HepG2 (cell line): ENCODE results near the gene POP7. TPM values are rescaled to one million over a fixed set of nuclear protein-coding genes. Genes with fewer than 3 reads are reported as not detected.
"Not testable (repeated sequence)": the region's sequence is repeated elsewhere in the genome, so short reads cannot be mapped to it uniquely, and the experiment has no call there.

Source experiments
- ATAC-seq: fragments of 200-7000 bp; cut with Tn5 transposase; 3 replicates; pipeline ENCODE4 v1.9.1; 2020; ENCODE audit warnings: mild to moderate bottlenecking, moderate library complexity
- BruUV-seq: library from RNA; stranded (reverse); fragments of 400-500 nt; replicated peaks from 2 replicates; lab custom pipeline; 2021; lab: Mats Ljungman, UMichigan
- CTCF ChIA-PET: fragments of 300-600 bp; formaldehyde crosslinking; extraction: SDS; loops from one replicate; lab custom pipeline; 2021; ENCODE audit warnings: low total read pairs, inconsistent platforms, low intra/inter-chr PET ratio; lab: Yijun Ruan, JAX
- POLR2A ChIA-PET: fragments of 350-600 bp; sonication (Branson Sonifier 250); formaldehyde crosslinking; loops from one replicate; lab custom pipeline; 2020; ENCODE audit warnings: antibody characterized with exemption, inconsistent platforms; lab: Yijun Ruan, JAX
- DNase-seq: peaks from one replicate; pipeline ENCODE4 v3.0.0-alpha.2; 2015; ENCODE audit warnings: low spot score
- FAIRE-seq: peaks from 3 replicates; lab custom pipeline; 2011; peaks lifted over from hg19 to GRCh38; lab: Jason Lieb, UNC
- H2AFZ ChIP-seq: one replicate; pipeline ENCODE4 v1.6.1; 2011; ENCODE audit warnings: low read length, inconsistent platforms
- H3K27ac ChIP-seq: fragments of 300-600 bp; 3 replicates; pipeline ENCODE4 v1.8.0; 2011; ENCODE audit warnings: mixed run types, mild to moderate bottlenecking, mixed read lengths, low read length, inconsistent platforms; ENCODE audit not compliant: insufficient read depth; ENCODE audit errors: extremely low read length
- H3K27me3 ChIP-seq, 2 experiments: fragments of 200-600 bp in 1 of 2; 2 replicates in 1 of 2; 3 replicates in 1 of 2; pipeline versions ENCODE4 v1.6.0 to v1.8.0; 2011; ENCODE audit warnings: low read length in 2 of 2, mild to moderate bottlenecking in 2 of 2, moderate library complexity in 2 of 2, inconsistent platforms in 1 of 2; ENCODE audit not compliant: insufficient read depth in 2 of 2, control insufficient read depth in 1 of 2
- H3K36me3 ChIP-seq, 2 experiments: fragments of 200-600 bp in 1 of 2; replicated peaks in 1 of 2; 2 replicates in 1 of 2; 3 replicates in 1 of 2; pipeline versions ENCODE4 v1.5.1 to v1.8.0; 2011; ENCODE audit warnings: low read length in 2 of 2, inconsistent platforms in 1 of 2; ENCODE audit not compliant: insufficient read depth in 2 of 2, control insufficient read depth in 1 of 2
- H3K4me1 ChIP-seq: 2 replicates; pipeline ENCODE4 v1.5.1; 2012; ENCODE audit warnings: low read length, inconsistent platforms; ENCODE audit not compliant: insufficient read depth
- H3K4me2 ChIP-seq: 2 replicates; pipeline ENCODE4 v1.6.0; 2011; ENCODE audit warnings: low read depth, low read length, inconsistent platforms
- H3K4me3 ChIP-seq, 3 experiments: fragments of 200-600 bp in 1 of 3; sonication (generic), shearing (Covaris generic) in 1 of 3; replicated peaks in 1 of 3; 2 replicates each; pipeline ENCODE4 v1.5.1; 2011 to 2016; ENCODE audit warnings: low read length in 3 of 3, inconsistent platforms in 2 of 3, low read depth in 2 of 3, mild to moderate bottlenecking in 2 of 3, control low read depth in 1 of 3, mixed read lengths in 1 of 3; ENCODE audit not compliant: insufficient read depth in 1 of 3
- H3K79me2 ChIP-seq: one replicate; pipeline ENCODE4 v1.6.1; 2011; ENCODE audit warnings: low read length, inconsistent platforms; ENCODE audit not compliant: insufficient read depth
- H3K9ac ChIP-seq: 2 replicates; pipeline ENCODE4 v1.6.0; 2011; ENCODE audit warnings: mild to moderate bottlenecking, low read depth, low read length, inconsistent platforms; ENCODE audit not compliant: insufficient read depth
- H3K9me3 ChIP-seq: 2 replicates; pipeline ENCODE4 v1.5.1; 2012; ENCODE audit warnings: mild to moderate bottlenecking, low read length
- H4K20me1 ChIP-seq: 2 replicates; pipeline ENCODE4 v1.6.0; 2011; ENCODE audit warnings: inconsistent platforms, mild to moderate bottlenecking, low read length, moderate library complexity; ENCODE audit not compliant: insufficient read depth
- RORA ChIP-seq: sonication (generic); formaldehyde crosslinking; IDR thresholded peaks from 2 replicates; pipeline ENCODE4 v1.5.0; 2020; ENCODE audit warnings: mild to moderate bottlenecking, missing genetic modification reagents, moderate library complexity
- SNAPC2 ChIP-seq: sonication (generic); formaldehyde crosslinking; IDR thresholded peaks from 2 replicates; pipeline ENCODE4 v1.8.1; 2022; ENCODE audit warnings: mild to moderate bottlenecking, missing genetic modification reagents
- ZNF121 ChIP-seq: sonication (generic); formaldehyde crosslinking; IDR thresholded peaks from 2 replicates; pipeline ENCODE4 v1.5.0; 2020; ENCODE audit warnings: mild to moderate bottlenecking, missing genetic modification reagents
- ZNF18 ChIP-seq: sonication (generic); formaldehyde crosslinking; IDR thresholded peaks from 2 replicates; pipeline ENCODE4 v1.8.0; 2022; ENCODE audit warnings: mild to moderate bottlenecking, missing genetic modification reagents; ENCODE audit not compliant: insufficient replicate concordance
- ZNF281 ChIP-seq: sonication (generic); formaldehyde crosslinking; IDR thresholded peaks from 2 replicates; pipeline ENCODE4 v1.4.0; 2020; ENCODE audit warnings: missing genetic modification reagents, borderline replicate concordance
- WGBS: methylation state at CpG from one replicate; pipeline ENCODE4 v1.1.6; 2017; ENCODE audit warnings: low lambda C conversion rate; 5-methylcytosine and 5-hydroxymethylcytosine counted together
- in situ Hi-C: cut with HindIII; loops from 2 replicates; pipeline ENCODE4 v1.10.0; 2017; ENCODE audit warnings: low pct_unique_long_range_greater_than_20kb; ENCODE audit not compliant: extremely low pct_ligation_motif_present
- intact Hi-C: fragments of 100-400 bp; cut with micrococcal nuclease; formaldehyde crosslinking; loops from one replicate; pipeline ENCODE4 v1.10.0; 2022; ENCODE audit not compliant: unreplicated experiment
- polyA plus RNA-seq, 8 experiments: library from polyadenylated mRNA; depleted of rRNA in 3 of 8; stranded (reverse) in 7 of 8; unstranded in 1 of 8; fragments of >200 nt; fragmentation: Illumina TruSeq in 4 of 8; extraction: Trizol in 4 of 8; gene quantifications; 2 replicates each; pipeline versions ENCODE4 v1.2.1 to v1.2.3, GENCODE V29; 2011 to 2016; ENCODE audit warnings: low read depth in 4 of 8, missing spikeins in 1 of 8, mixed read lengths in 1 of 8; ENCODE audit not compliant: insufficient read depth in 1 of 8
- total RNA-seq, 5 experiments: library from RNA; depleted of rRNA; stranded (reverse); fragments of >200 nt; fragmentation: Illumina TruSeq; extraction: Trizol; gene quantifications; 2 replicates each; pipeline ENCODE4 v1.2.3, GENCODE V29; 2016; ENCODE audit warnings: low read depth in 1 of 5

Gene POP7
- total and polyA plus RNA-seq, 2 of the 13 experiments (the other 11 are each of a cell fraction or from before 2014, with no cell fraction given): 63.9 to 91.1 TPM

- TF ChIP-seq ZNF281 (CRISPR knock-in tag): peak; percentile 70; the same call in 1 of the 2 replicates
- TF ChIP-seq SNAPC2 (CRISPR knock-in tag): no peak
- TF ChIP-seq RORA (CRISPR knock-in tag): no peak
- peak; percentile 59 for TF ChIP-seq ZNF18 (CRISPR knock-in tag)
Observed at GRCh38 chr7:100723732-100724275, 17.9 kb downstream of the POP7 start (continued).

DNA sequence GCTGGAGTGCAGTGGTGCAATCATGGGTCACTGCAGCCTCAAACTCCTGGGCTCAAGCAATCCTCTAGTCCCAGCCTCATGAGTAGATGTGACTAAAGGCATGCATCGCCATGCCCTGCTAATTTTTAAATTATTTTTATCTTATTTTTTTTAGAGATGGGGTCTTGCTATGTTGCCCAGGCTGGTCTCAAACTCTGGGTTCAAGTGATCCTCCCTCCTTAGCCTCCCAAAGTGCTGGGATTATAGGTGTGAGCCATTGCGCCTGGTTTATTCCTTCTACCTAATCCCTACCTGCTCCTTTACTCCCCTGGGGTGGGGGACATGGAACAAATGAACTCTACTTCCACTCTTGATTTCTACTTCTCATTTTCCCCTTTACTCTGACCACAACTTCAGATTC is 18.4 kb downstream of the POP7 start:
- Histone ChIP-seq H3K4me3 (peak overlapping the region in 1 of 3 experiments; percentile 46; a peak in 2 of 6 replicates), H3K4me2 (peak overlapping the region; percentile 92; the same call in 1 of the 2 replicates), H3K27ac (peak overlapping the region; percentile 44), H3K4me1 (peaks cover 90% of the 10 kb centered on the region)
- in situ Hi-C loops, H3K79me2 ChIP-seq, H2AFZ ChIP-seq, H3K9me3 ChIP-seq, BruUV-seq, H3K27me3 ChIP-seq, H3K36me3 ChIP-seq, H4K20me1 ChIP-seq, H3K9ac ChIP-seq, DNase-seq, ATAC-seq, FAIRE-seq, intact Hi-C loops: not testable (repeated sequence)
- ChIA-PET CTCF (interaction anchor here (4.6 kb wide), 1 partner anchor 19 kb away, joined by 37 read pairs; the partner anchor contains the start of gene POP7), POLR2A (interaction anchor here (2.5 to 5.9 kb wide), 2 partner anchors 18 to 19 kb away, joined by 23 to 59 read pairs; partner anchors contain the start of gene POP7)
- TF ChIP-seq ZNF121: peak; percentile 82
- 94% methylated on average over 2 of the region's 2 CpGs for WGBS
